GM12878 (cell line): Measurements from ENCODE around the gene CAPN1. TPM values are rescaled to one million over a fixed set of nuclear protein-coding genes. Genes with fewer than 3 reads are reported as not detected.
A peak's percentile ranks its signal among the peaks of the same experiment; 100 is the strongest.

ENCODE experiments used
- ATAC-seq: fragments of 200-7000 bp; cut with Tn5 transposase; 3 replicates; pipeline ENCODE4 v1.9.1; 2020; ENCODE audit warnings: mild to moderate bottlenecking, moderate library complexity
- BruUV-seq: library from RNA; stranded (reverse); fragments of 400-500 nt; replicated peaks from 2 replicates; lab custom pipeline; 2021; lab: Mats Ljungman, UMichigan
- CTCF ChIA-PET: fragments of 300-600 bp; sonication (Branson Sonifier 250); formaldehyde crosslinking; extraction: SDS; loops from one replicate; lab custom pipeline; 2021; ENCODE audit warnings: inconsistent platforms; lab: Yijun Ruan, JAX
- POLR2A ChIA-PET: fragments of 350-600 bp; formaldehyde crosslinking; extraction: SDS; loops from one replicate; lab custom pipeline; 2021; ENCODE audit warnings: inconsistent platforms; lab: Charles Lee
- RAD21 ChIA-PET: fragments of 300-600 bp; sonication (Branson Sonifier 250); formaldehyde crosslinking; loops from one replicate; lab custom pipeline; 2023; ENCODE audit warnings: antibody characterized with exemption; ENCODE audit not compliant: unreplicated experiment; lab: Charles Lee
- SMC1A ChIA-PET: fragments of 300-600 bp; sonication (Branson Sonifier 250); formaldehyde crosslinking; loops from one replicate; lab custom pipeline; 2023; ENCODE audit not compliant: unreplicated experiment, uncharacterized antibody; lab: Charles Lee
- DNase-seq: peaks from one replicate; pipeline ENCODE4 v3.0.0-alpha.2; 2011; ENCODE audit warnings: low read depth, low spot score
- FAIRE-seq: peaks from 3 replicates; lab custom pipeline; 2011; peaks lifted over from hg19 to GRCh38; lab: Jason Lieb, UNC
- H2AFZ ChIP-seq: 2 replicates; pipeline ENCODE4 v1.6.0; 2011; ENCODE audit warnings: low read depth, low read length, control low read depth; ENCODE audit not compliant: control insufficient read depth
- H3K27ac ChIP-seq: 2 replicates; pipeline ENCODE4 v1.5.1; 2011; ENCODE audit warnings: control low read depth; ENCODE audit not compliant: control insufficient read depth, insufficient read depth
- H3K27me3 ChIP-seq, 2 experiments: replicated peaks in 1 of 2; 2 replicates each; pipeline versions ENCODE4 v1.6.0 to v1.6.1; 2011; ENCODE audit warnings: low read length in 1 of 2; ENCODE audit not compliant: control insufficient read depth in 2 of 2, insufficient read depth in 2 of 2
- H3K36me3 ChIP-seq, 2 experiments: 2 replicates each; pipeline ENCODE4 v1.5.1; 2011; ENCODE audit warnings: low read length in 1 of 2; ENCODE audit not compliant: control insufficient read depth in 2 of 2, insufficient read depth in 2 of 2
- H3K4me1 ChIP-seq: 2 replicates; pipeline ENCODE4 v1.6.1; 2011; ENCODE audit warnings: mild to moderate bottlenecking, low read length, moderate library complexity, mixed read lengths; ENCODE audit not compliant: control insufficient read depth, insufficient read depth
- H3K4me2 ChIP-seq: 2 replicates; pipeline ENCODE4 v1.6.0; 2011; ENCODE audit warnings: control low read depth; ENCODE audit not compliant: control insufficient read depth, insufficient read depth
- H3K4me3 ChIP-seq: fragments of 200-600 bp; sonication (generic); 2 replicates; pipeline ENCODE4 v1.5.1; 2016
- H3K79me2 ChIP-seq: 2 replicates; pipeline ENCODE4 v1.6.0; 2011; ENCODE audit warnings: low read length; ENCODE audit not compliant: control insufficient read depth, insufficient read depth
- H3K9ac ChIP-seq: 2 replicates; pipeline ENCODE4 v1.8.0; 2011; ENCODE audit warnings: low read length, control low read depth, mixed read lengths; ENCODE audit not compliant: control insufficient read depth, insufficient read depth
- H3K9me3 ChIP-seq: replicated peaks from 3 replicates; pipeline ENCODE4 v1.5.1; 2011; ENCODE audit warnings: mild to moderate bottlenecking, low read length; ENCODE audit not compliant: control insufficient read depth, insufficient read depth
- H4K20me1 ChIP-seq: 2 replicates; pipeline ENCODE4 v1.6.0; 2011; ENCODE audit not compliant: control insufficient read depth, insufficient read depth
- CEBPB ChIP-seq, 2 experiments: fragments of 150-350 bp in 1 of 2; IDR thresholded peaks; 2 replicates each; pipeline ENCODE4 v1.6.1; 2012 to 2014; ENCODE audit warnings: low read depth in 2 of 2, low read length in 2 of 2, borderline replicate concordance in 1 of 2, inconsistent platforms in 1 of 2
- EED ChIP-seq: sonication (generic); IDR thresholded peaks from 2 replicates; pipeline ENCODE4 v1.6.1; 2016; ENCODE audit warnings: antibody characterized with exemption, low read depth
- GATAD2B ChIP-seq: fragments of 450-650 bp; conservative IDR thresholded peaks from 2 replicates; pipeline ENCODE4 v1.6.1; 2017; ENCODE audit warnings: low read depth, mild to moderate bottlenecking, moderate library complexity
- IKZF2 ChIP-seq, 2 experiments: fragments of 450-650 bp; IDR thresholded peaks; 2 replicates each; pipeline ENCODE4 v1.6.1; 2017; ENCODE audit warnings: mild to moderate bottlenecking in 2 of 2, moderate library complexity in 2 of 2
- JUNB ChIP-seq: IDR thresholded peaks from 2 replicates; pipeline ENCODE4 v1.6.1; 2016; ENCODE audit warnings: antibody characterized with exemption, mild to moderate bottlenecking
- POLR2A ChIP-seq: IDR thresholded peaks from 2 replicates; pipeline ENCODE4 v1.6.1; 2011; ENCODE audit warnings: low read depth, mild to moderate bottlenecking, low read length
- RUNX3 ChIP-seq: IDR thresholded peaks from 2 replicates; pipeline ENCODE4 v1.6.1; 2012; ENCODE audit warnings: low read length, inconsistent platforms
- YY1 ChIP-seq: IDR thresholded peaks from 2 replicates; pipeline ENCODE4 v1.6.1; 2011; ENCODE audit warnings: low read depth, mild to moderate bottlenecking, low read length
- WGBS: methylation state at CpG from one replicate; pipeline ENCODE4 v1.1.6; 2016; ENCODE audit warnings: low lambda C conversion rate; ENCODE audit not compliant: insufficient replicate concordance, insufficient coverage; ENCODE audit errors: missing lambda C conversion rate; 5-methylcytosine and 5-hydroxymethylcytosine counted together
- in situ Hi-C: fragments of 300-500 bp; cut with MboI; formaldehyde crosslinking; loops from 9 replicates; pipeline ENCODE4 v1.14.3; 2018; ENCODE audit warnings: mixed read lengths
- intact Hi-C: fragments of 100-400 bp; cut with micrococcal nuclease; formaldehyde crosslinking; loops from one replicate; pipeline ENCODE4 v1.14.2; 2022; ENCODE audit not compliant: unreplicated experiment
- polyA plus RNA-seq, 11 experiments: library from polyadenylated mRNA; depleted of rRNA in 4 of 11; unstranded in 6 of 11; stranded (reverse) in 5 of 11; fragments of >200 nt; fragmentation: Nextera tagmentation in 4 of 11; fragmentation: Illumina TruSeq in 1 of 11; extraction: Ambion mirVana in 4 of 11; extraction: Trizol in 1 of 11; gene quantifications; 1 replicate in 1 of 11; 2 replicates in 10 of 11; pipeline versions ENCODE4 v1.2.1 to v1.2.3, GENCODE V29; 2011 to 2016; ENCODE audit warnings: inconsistent platforms in 2 of 11, missing spikeins in 2 of 11, low read depth in 1 of 11
- total RNA-seq, 4 experiments: library from RNA; depleted of rRNA in 3 of 4; stranded (reverse); fragments of >200 nt in 3 of 4; fragmentation: Illumina TruSeq in 1 of 4; extraction: Trizol in 1 of 4; gene quantifications; 2 replicates each; pipeline versions ENCODE4 v1.2.1 to v1.2.3, GENCODE V29; 2013 to 2021

Gene CAPN1
- total and polyA plus RNA-seq, 10 of the 15 experiments (the other 5 are each of a cell fraction or from before 2014, with no cell fraction given): 2.2 to 167 (median 77.3) TPM

- in situ Hi-C loops (no loop called here), intact Hi-C loops (no loop called here)
- H3K9ac ChIP-seq: peak overlapping the region; percentile 35
- no peaks in the 10 kb centered on the region; a peak in 1 of 4 replicates for H3K27me3 ChIP-seq
- FAIRE-seq: peak; percentile 59
- H3K27ac ChIP-seq: peak overlapping the region; percentile 82
- 40% methylated on average over 11 of the region's 12 CpGs for WGBS
- BruUV-seq: no TSS peak
- no peaks in the 10 kb centered on the region for H3K36me3 ChIP-seq
- peak overlapping the region; percentile 91 for H3K4me2 ChIP-seq
- H3K9me3 ChIP-seq: no peaks in the 10 kb centered on the region
- DNase-seq: peak; percentile 27
- ChIA-PET SMC1A (interaction anchor here (0.6 kb wide), 1 partner anchor 92 kb away, joined by 3 read pairs; no protein-coding TSS in a partner anchor), CTCF (interaction anchor here (0.7 kb wide), 1 partner anchor 187 kb away, joined by 3 read pairs; no protein-coding TSS in a partner anchor), POLR2A (no interaction called here), RAD21 (no interaction called here)
- peaks cover 29% of the 10 kb centered on the region for H3K4me1 ChIP-seq
- peak overlapping the region; percentile 92 for H2AFZ ChIP-seq
- no peak overlapping the region for H3K4me3 ChIP-seq
- ATAC-seq: peak; percentile 83
- no peaks in the 10 kb centered on the region for H4K20me1 ChIP-seq
- no peaks in the 10 kb centered on the region for H3K79me2 ChIP-seq
- TF ChIP-seq JUNB (peak; percentile 37; the same call in 1 of the 2 replicates), YY1 (0 out of 2 replicates have a peak, but pooled peaks have one; percentile 5), IKZF2 (IDR thresholded peaks at IDR 0.05) (peak in 1 of 2 experiments; percentile 38; a peak in 1 of 4 replicates), CEBPB (IDR thresholded peaks at IDR 0.05; ENCODE audit: borderline replicate concordance in 1 of 2, low read depth in 2 of 2, low read length in 2 of 2) (no peak; a peak in 1 of 4 replicates), POLR2A (peak; percentile 40; the same call in 1 of the 2 replicates), GATAD2B (no peak), RUNX3 (peak; percentile 58), EED (peak; percentile 83)
These were observed 31.0 kb upstream of the CAPN1 start for GRCh38 chr11:65150509-65151299.
